ENCODE data around the gene GPM6B.

- TF ChIP-seq CTCF (conservative IDR thresholded peaks at IDR 0.05; ENCODE audit: low read depth, low read length) (no peak), EZH2 (IDR thresholded peaks at IDR 0.05; ENCODE audit: low read length, unreplicated experiment) (no peak)
Observed at GRCh38 chrX:13797512-13797911, 19.4 kb downstream of the GPM6B start.
